Activated CD8-positive, alpha-beta memory T cell treated with anti-CD3 and anti-CD28 coated beads for 48 hours (primary cell): ENCODE data around the gene SGMS1.
"Not testable (repeated sequence)": the region's sequence is repeated elsewhere in the genome, so short reads cannot be mapped to it uniquely, and the experiment has no call there.

Source experiments
- DNase-seq, 3 experiments: peaks; one replicate each; pipeline ENCODE4 v3.0.0-alpha.2; 2020; ENCODE audit warnings: low read depth in 2 of 3, low spot score in 2 of 3

Gene SGMS1

GRCh38 chr10:50511492-50512213 is 112.1 kb downstream of the SGMS1 start:
- no peak for DNase-seq

- no peak for DNase-seq
Measured at GRCh38 chr10:50510517-50511473, 113.0 kb downstream of the SGMS1 start.

DNA sequence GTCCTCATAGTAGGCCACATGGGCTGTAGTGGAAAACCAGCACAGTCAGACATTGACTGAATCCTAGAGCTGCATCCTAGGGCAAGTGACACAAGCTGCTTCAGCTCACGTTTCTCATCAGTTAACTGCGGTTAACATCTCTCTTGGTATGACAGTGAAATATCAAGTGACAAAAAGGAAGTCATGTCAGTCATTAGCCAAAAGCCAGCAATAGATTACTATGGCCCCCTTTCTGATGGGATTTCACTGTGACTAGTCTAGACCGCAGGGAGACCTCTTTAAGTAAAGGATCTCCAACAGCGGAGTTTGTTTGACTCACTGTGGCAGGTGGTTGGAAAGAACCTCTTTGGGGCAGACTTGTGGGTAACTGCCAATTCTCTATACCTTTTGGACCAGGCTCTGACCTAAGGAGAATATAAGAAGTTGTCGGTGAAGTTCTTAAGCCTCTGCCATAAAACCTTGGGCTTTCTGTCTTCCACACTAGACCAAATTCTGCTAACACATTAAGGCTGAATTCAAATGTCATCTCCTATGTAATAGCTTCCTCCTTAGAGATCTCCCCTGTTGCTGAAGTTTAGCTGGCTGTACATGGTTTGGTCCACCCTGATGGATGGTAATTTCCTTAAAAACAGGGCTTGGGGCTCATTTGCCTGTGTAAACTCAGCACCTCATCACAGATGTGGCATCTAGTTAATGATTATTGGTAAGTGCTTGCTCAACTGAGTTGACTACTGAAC is 115.3 kb downstream of the SGMS1 start:
- DNase-seq: no peak

DNA sequence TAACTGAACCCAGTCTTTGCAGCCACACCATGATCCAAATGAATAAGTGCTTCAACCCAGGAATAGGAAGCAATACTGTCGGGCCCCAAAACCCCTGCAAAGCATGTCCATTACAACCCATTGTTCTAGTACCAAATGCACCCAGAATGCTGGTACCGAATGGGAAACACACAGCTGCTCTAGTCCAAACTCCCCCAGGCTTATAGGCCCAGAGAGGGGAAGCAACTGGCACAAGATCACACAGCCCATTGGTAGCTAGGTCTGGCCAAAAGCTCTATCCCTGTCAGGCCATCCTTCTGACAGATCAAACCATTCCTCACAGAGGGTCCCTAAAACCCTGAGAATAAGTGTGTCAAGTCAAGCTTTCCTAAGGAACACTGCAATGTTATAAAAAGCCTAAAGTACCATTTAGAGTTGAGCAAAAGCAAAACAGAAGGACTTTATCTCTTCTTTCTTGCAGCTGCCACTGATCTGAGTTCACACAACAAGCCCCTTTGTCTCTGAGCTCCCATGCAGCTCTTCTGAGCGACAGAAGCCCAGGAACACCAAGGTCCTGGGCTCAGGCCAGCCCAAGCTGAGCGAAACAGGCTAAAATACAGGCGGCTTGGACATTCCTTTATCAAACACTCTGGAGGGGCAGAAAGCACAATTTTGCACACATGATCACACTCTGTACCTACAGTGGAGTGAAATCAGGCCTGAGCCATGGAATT is 116.7 kb downstream of the SGMS1 start:
- no peak for DNase-seq

DNA sequence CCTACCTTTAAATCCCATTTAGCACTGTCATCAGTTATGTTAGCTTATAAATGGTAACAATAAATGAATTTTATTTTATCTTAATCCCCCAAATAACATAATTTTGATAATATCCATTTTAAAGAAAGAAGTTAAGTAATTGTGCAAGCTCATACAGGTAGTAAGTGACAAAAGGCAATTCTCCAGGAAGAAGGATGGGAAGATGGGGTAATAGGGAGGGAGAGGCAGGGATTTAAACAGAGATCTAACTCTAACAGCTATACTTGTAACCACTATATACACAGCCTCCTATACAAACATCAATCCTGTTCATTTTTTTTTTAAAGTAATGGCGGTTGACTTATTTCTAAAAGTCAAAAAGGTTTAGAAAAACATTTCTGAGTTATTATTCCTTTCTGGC is 119.4 kb downstream of the SGMS1 start:
- DNase-seq: no peak

DNA sequence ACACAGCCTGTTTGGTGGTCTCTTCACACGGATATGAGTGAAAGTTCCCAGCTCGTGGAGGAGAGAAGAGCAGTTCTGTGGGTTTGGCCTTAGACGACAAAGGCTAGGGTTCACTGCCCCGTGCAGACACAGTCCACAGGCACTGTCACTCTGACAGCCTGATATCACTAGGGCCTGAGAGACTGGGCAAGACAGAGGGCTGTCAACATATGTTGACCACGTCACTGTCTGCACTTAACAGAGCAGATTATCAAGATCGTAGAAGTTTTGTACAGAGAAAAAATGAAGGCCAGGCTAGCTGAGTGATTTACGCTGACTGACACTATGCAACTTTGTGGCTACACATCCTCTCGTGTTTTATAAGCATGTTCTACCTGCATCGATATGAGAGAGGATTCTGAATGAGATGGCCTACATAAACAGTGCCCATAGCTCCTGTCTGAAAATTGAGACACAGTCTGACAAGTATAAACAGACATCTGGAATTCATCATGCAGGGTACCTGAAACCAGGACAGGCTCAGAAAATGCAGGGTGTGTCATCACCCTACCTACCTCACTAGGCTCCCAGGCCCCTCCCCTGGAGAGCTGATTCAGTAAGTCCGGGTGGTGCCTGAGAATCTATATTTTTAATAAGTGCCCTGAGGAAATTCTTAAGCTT is 120.0 kb downstream of the SGMS1 start:
- DNase-seq: no peak

GRCh38 chr10:50503156-50503555 is 120.6 kb downstream of the SGMS1 start:
- DNase-seq: not testable (repeated sequence)

DNA sequence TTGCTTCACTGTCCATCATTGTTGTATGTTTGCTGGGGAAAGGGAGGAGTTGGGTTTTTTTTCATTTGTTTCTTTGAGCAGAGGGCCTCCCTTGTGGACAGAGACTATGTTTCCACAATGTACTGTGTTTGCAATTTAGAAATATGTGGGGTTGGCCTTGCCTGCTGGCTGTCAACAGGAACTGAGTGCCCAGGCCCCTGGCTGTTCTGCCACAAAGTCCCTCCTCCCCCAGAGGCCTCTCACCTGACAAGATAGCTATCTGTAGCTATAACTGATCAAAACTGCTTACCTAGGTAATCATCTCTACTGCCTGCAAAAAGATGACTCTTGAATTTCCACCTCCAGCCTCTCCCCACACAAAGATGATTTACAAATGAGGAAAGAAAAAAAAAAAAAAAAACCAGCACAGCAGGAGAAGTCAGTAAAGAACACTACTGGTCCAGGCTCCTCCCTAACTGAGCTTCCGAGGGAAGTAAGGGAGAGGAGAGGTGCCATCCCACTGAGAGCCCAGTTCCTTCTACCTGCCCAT is 121.8 kb downstream of the SGMS1 start:
- no peak for DNase-seq

GRCh38 chr10:50501478-50501877 is 122.3 kb downstream of the SGMS1 start:
- DNase-seq: no peak

GRCh38 chr10:50498465-50498864 is 125.3 kb downstream of the SGMS1 start:
- no peak for DNase-seq

DNA sequence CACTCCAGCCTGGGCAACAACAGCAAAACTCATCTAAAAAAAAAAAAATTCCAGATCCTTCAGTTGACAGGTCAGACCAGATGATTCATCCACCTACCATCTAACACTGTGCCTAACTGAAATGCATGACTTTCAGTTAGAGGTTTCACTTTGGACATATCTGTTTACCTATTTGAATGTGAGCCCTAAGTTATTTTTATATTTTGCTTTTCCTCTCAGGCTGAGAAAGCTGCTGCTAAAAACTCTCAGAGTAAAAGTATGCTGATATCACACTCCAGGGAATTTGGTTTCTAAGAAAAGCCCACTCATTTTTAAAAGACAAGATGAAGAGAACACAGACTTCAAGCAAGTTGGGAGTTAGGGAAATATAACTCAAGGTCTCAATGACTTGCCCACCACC is 126.0 kb downstream of the SGMS1 start:
- no peak for DNase-seq

GRCh38 chr10:50496228-50496627 is 127.5 kb downstream of the SGMS1 start:
- DNase-seq: no peak

DNA sequence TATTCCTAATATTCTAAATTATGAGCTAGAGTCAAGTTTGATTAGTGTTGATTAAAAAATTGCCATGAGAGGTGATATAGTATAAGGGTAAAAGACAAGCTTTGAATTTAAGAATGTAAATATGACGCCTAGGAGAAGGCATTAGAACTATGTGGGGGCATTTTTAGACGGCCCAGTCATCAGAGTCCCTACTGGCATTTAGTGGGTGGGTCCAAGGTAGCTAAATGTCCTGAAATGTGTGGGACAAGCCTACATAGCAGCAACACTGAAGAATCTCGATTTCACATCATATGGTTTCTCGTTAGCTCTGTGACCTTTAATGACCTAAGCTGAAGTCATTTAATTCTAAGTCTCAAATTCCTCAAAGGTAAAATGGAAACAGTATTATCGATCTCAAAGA is 133.5 kb downstream of the SGMS1 start:
- no peak for DNase-seq

DNA sequence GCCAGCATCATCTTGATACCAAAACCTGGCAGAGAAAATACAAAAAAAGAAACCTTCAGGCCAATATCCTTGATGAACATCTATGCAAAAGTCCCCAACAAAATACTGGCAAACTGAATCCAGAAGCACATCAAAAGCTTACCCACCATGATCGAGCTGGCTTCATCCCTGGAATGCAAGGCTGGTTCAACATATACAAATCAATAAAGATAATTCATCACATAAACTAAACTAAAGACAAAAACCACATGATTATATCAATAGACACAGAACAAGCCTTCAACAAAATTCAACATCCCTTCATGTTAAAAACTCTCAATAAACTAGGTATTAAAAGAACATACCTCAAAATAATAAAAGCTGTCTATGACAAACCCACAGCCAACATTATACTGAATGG is 139.2 kb downstream of the SGMS1 start:
- DNase-seq: not testable (repeated sequence)

DNA sequence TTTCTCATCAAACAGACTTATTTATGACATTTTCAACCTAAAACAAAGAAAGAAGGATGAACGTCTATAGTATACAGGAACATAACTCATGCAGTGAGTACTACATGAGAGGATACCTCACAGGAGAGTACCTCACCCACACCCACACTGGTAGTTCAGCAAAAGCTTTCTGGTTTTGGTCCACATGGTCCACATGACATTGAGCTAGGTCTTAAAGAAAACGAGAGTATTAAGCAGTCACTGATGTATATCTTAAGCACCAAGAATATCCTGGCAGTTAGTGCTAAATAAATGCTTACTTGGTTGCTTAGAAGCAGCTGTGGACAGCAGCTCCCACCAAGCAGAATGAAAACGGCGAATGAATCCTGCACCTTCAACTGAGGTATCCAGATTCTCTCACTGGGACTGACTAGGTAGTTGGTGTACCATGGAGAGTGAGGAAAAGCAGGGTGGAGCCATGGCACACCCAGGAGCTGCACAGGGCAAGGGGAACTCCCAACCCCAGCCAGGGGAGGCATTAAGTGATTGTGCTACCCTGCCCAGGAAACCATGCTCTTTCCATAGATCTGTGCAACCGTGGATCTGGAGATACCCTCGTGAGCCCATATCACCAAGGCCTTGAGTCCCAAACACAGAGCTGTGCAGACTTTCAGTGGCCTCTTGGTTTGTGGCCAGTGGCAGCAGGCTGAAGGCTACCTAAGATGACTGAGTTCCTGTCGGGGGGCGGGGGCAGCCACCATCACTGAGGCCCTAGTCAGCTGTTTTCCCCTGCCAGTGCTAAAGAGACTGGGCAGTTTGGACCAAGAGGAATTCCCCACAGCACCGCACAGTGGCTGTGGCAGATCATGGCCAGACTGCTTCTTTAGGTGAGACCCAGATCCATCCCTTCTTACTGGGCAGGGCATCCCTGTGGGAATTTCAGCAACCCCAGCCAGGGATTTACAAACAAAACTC is 143.4 kb downstream of the SGMS1 start:
- DNase-seq: no peak

DNA sequence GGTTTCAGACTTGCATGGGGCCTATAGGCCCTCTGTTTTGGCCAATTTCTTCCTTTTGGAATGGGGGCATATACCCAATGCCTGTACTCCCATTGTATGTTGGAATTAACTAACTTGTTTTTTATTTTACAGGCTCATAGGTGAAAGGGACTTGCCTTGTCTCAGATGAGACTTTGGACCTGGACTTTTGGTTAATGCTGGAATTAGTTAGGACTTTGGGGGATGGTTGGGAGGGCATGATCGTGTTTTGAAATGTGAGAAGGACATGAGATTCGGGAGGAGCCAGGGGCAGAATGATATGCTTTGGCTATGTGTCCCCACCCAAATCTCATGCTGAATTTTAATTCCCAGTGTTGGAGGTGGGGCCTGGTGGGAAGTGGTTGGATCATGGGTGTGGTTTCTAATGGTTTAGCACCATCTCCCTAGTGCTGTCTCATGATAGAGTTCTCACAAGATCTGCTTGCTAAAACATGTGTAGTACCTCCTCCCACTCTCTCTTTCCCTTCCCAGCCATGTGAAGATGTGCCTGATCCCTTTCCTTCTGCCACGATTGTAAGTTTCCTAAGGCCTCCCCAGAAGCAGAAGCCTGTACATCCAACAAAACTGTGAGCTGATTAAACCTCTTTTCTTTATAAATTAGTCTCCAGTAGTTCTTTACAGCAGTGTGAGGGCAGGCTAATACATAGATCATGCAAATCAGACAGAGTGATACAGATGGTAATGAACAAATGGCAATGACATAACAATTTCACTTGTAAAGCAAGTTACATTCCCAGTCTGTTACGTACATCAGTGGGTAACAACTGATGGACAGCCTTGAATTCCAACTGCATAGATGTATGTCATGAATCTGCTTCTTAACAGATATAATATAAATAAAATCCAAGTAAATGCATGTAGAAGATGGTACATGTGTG is 146.2 kb downstream of the SGMS1 start:
- DNase-seq: no peak

DNA sequence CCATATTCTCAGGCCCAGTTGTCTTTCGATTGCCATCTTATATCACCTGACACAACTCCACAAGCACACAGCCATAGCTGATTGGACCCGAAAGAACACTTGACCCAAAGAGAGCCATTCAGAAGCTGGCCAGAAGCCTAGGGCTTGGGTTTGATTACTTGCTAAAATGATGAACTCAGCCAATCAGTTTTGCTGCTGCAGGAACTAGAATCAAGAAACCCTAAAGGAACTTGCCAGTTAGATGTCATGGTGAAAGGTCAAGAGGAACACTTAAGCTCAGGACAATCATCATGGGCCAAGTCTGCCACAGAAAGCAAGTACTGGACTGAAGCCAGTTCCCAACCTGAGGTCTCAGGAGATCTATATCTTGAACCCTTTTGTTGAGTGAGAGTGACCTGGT is 150.0 kb downstream of the SGMS1 start:
- DNase-seq: no peak

DNA sequence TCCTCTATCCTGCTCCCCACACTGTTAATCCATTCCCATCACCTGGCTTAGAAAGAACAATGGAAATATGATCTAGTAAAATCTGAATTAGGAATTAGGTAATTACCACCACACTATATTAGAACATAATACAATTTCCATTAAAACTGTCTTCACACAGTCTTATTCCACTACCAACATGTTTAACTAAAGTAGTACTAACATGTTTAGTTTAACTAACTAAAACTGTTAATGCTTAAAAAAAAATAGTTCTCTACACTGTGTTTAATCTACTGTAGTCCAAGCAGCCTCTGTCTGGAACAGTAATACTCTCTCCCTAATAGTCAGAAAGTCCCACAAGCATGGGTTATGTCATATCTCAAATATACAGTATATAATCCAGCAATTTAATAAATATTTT is 150.8 kb downstream of the SGMS1 start:
- no peak for DNase-seq
